HepG2 (cell line): Measurements from ENCODE around the gene ATG7. TPM values are rescaled to one million over a fixed set of nuclear protein-coding genes. Genes with fewer than 3 reads are reported as not detected.

Experiments used
- ATAC-seq: fragments of 200-7000 bp; cut with Tn5 transposase; 3 replicates; pipeline ENCODE4 v1.9.1; 2020; ENCODE audit warnings: mild to moderate bottlenecking, moderate library complexity
- BruUV-seq: library from RNA; stranded (reverse); fragments of 400-500 nt; replicated peaks from 2 replicates; lab custom pipeline; 2021; lab: Mats Ljungman, UMichigan
- CTCF ChIA-PET: fragments of 300-600 bp; formaldehyde crosslinking; extraction: SDS; loops from one replicate; lab custom pipeline; 2021; ENCODE audit warnings: low total read pairs, inconsistent platforms, low intra/inter-chr PET ratio; lab: Yijun Ruan, JAX
- POLR2A ChIA-PET: fragments of 350-600 bp; sonication (Branson Sonifier 250); formaldehyde crosslinking; loops from one replicate; lab custom pipeline; 2020; ENCODE audit warnings: antibody characterized with exemption, inconsistent platforms; lab: Yijun Ruan, JAX
- DNase-seq: peaks from one replicate; pipeline ENCODE4 v3.0.0-alpha.2; 2015; ENCODE audit warnings: low spot score
- FAIRE-seq: peaks from 3 replicates; lab custom pipeline; 2011; peaks lifted over from hg19 to GRCh38; lab: Jason Lieb, UNC
- H2AFZ ChIP-seq: one replicate; pipeline ENCODE4 v1.6.1; 2011; ENCODE audit warnings: low read length, inconsistent platforms
- H3K27ac ChIP-seq: fragments of 300-600 bp; 3 replicates; pipeline ENCODE4 v1.8.0; 2011; ENCODE audit warnings: mixed run types, mild to moderate bottlenecking, mixed read lengths, low read length, inconsistent platforms; ENCODE audit not compliant: insufficient read depth; ENCODE audit errors: extremely low read length
- H3K27me3 ChIP-seq, 2 experiments: fragments of 200-600 bp in 1 of 2; 2 replicates in 1 of 2; 3 replicates in 1 of 2; pipeline versions ENCODE4 v1.6.0 to v1.8.0; 2011; ENCODE audit warnings: low read length in 2 of 2, mild to moderate bottlenecking in 2 of 2, moderate library complexity in 2 of 2, inconsistent platforms in 1 of 2; ENCODE audit not compliant: insufficient read depth in 2 of 2, control insufficient read depth in 1 of 2
- H3K36me3 ChIP-seq, 2 experiments: fragments of 200-600 bp in 1 of 2; replicated peaks in 1 of 2; 2 replicates in 1 of 2; 3 replicates in 1 of 2; pipeline versions ENCODE4 v1.5.1 to v1.8.0; 2011; ENCODE audit warnings: low read length in 2 of 2, inconsistent platforms in 1 of 2; ENCODE audit not compliant: insufficient read depth in 2 of 2, control insufficient read depth in 1 of 2
- H3K4me1 ChIP-seq: 2 replicates; pipeline ENCODE4 v1.5.1; 2012; ENCODE audit warnings: low read length, inconsistent platforms; ENCODE audit not compliant: insufficient read depth
- H3K4me2 ChIP-seq: 2 replicates; pipeline ENCODE4 v1.6.0; 2011; ENCODE audit warnings: low read depth, low read length, inconsistent platforms
- H3K4me3 ChIP-seq, 3 experiments: fragments of 200-600 bp in 1 of 3; sonication (generic), shearing (Covaris generic) in 1 of 3; replicated peaks in 1 of 3; 2 replicates each; pipeline ENCODE4 v1.5.1; 2011 to 2016; ENCODE audit warnings: low read length in 3 of 3, inconsistent platforms in 2 of 3, low read depth in 2 of 3, mild to moderate bottlenecking in 2 of 3, control low read depth in 1 of 3, mixed read lengths in 1 of 3; ENCODE audit not compliant: insufficient read depth in 1 of 3
- H3K79me2 ChIP-seq: one replicate; pipeline ENCODE4 v1.6.1; 2011; ENCODE audit warnings: low read length, inconsistent platforms; ENCODE audit not compliant: insufficient read depth
- H3K9ac ChIP-seq: 2 replicates; pipeline ENCODE4 v1.6.0; 2011; ENCODE audit warnings: mild to moderate bottlenecking, low read depth, low read length, inconsistent platforms; ENCODE audit not compliant: insufficient read depth
- H3K9me3 ChIP-seq: 2 replicates; pipeline ENCODE4 v1.5.1; 2012; ENCODE audit warnings: mild to moderate bottlenecking, low read length
- H4K20me1 ChIP-seq: 2 replicates; pipeline ENCODE4 v1.6.0; 2011; ENCODE audit warnings: inconsistent platforms, mild to moderate bottlenecking, low read length, moderate library complexity; ENCODE audit not compliant: insufficient read depth
- ATF4 ChIP-seq, 2 experiments: fragments of 450-650 bp in 1 of 2; sonication (generic) in 1 of 2; formaldehyde crosslinking; IDR thresholded peaks; 2 replicates each; pipeline versions ENCODE4 v1.5.0 to v1.8.0; 2020 to 2022; ENCODE audit warnings: mild to moderate bottlenecking in 1 of 2, missing genetic modification reagents in 1 of 2
- BATF2 ChIP-seq: sonication (generic); formaldehyde crosslinking; IDR thresholded peaks from 2 replicates; pipeline ENCODE4 v1.8.0; 2022; ENCODE audit warnings: mild to moderate bottlenecking, missing genetic modification reagents, moderate library complexity
- CREBL2 ChIP-seq: sonication (generic); formaldehyde crosslinking; IDR thresholded peaks from 2 replicates; pipeline ENCODE4 v1.8.1; 2023; ENCODE audit warnings: missing genetic modification reagents, mild to moderate bottlenecking, borderline replicate concordance
- HHEX ChIP-seq: IDR thresholded peaks from 2 replicates; pipeline ENCODE4 v1.6.1; 2016; ENCODE audit warnings: control low read depth
- HOXA5 ChIP-seq: sonication (generic); formaldehyde crosslinking; IDR thresholded peaks from 2 replicates; pipeline ENCODE4 v1.4.0; 2020; ENCODE audit warnings: missing genetic modification reagents
- NBN ChIP-seq: fragments of 450-650 bp; conservative IDR thresholded peaks from 2 replicates; pipeline ENCODE4 v1.6.1; 2017
- SMYD3 ChIP-seq: sonication (generic); formaldehyde crosslinking; IDR thresholded peaks from 2 replicates; pipeline ENCODE4 v1.8.1; 2023; ENCODE audit warnings: mild to moderate bottlenecking, missing genetic modification reagents
- ZBTB25 ChIP-seq: IDR thresholded peaks from 2 replicates; pipeline ENCODE4 v1.6.1; 2018; ENCODE audit warnings: missing genetic modification reagents
- ZNF235 ChIP-seq: sonication (generic); formaldehyde crosslinking; IDR thresholded peaks from 2 replicates; pipeline ENCODE4 v1.8.1; 2023; ENCODE audit warnings: mild to moderate bottlenecking, missing genetic modification reagents, borderline replicate concordance
- ZNF3 ChIP-seq: IDR thresholded peaks from 2 replicates; pipeline ENCODE4 v1.7.0; 2017; ENCODE audit warnings: inconsistent platforms
- WGBS: methylation state at CpG from one replicate; pipeline ENCODE4 v1.1.6; 2017; ENCODE audit warnings: low lambda C conversion rate; 5-methylcytosine and 5-hydroxymethylcytosine counted together
- in situ Hi-C: cut with HindIII; loops from 2 replicates; pipeline ENCODE4 v1.10.0; 2017; ENCODE audit warnings: low pct_unique_long_range_greater_than_20kb; ENCODE audit not compliant: extremely low pct_ligation_motif_present
- intact Hi-C: fragments of 100-400 bp; cut with micrococcal nuclease; formaldehyde crosslinking; loops from one replicate; pipeline ENCODE4 v1.10.0; 2022; ENCODE audit not compliant: unreplicated experiment
- polyA plus RNA-seq, 8 experiments: library from polyadenylated mRNA; depleted of rRNA in 3 of 8; stranded (reverse) in 7 of 8; unstranded in 1 of 8; fragments of >200 nt; fragmentation: Illumina TruSeq in 4 of 8; extraction: Trizol in 4 of 8; gene quantifications; 2 replicates each; pipeline versions ENCODE4 v1.2.1 to v1.2.3, GENCODE V29; 2011 to 2016; ENCODE audit warnings: low read depth in 4 of 8, missing spikeins in 1 of 8, mixed read lengths in 1 of 8; ENCODE audit not compliant: insufficient read depth in 1 of 8
- total RNA-seq, 5 experiments: library from RNA; depleted of rRNA; stranded (reverse); fragments of >200 nt; fragmentation: Illumina TruSeq; extraction: Trizol; gene quantifications; 2 replicates each; pipeline ENCODE4 v1.2.3, GENCODE V29; 2016; ENCODE audit warnings: low read depth in 1 of 5

ATG7 gene
- total and polyA plus RNA-seq, 2 of the 13 experiments (the other 11 are each of a cell fraction or from before 2014, with no cell fraction given), result 7.8 to 22.1 TPM

- Histone ChIP-seq H3K27ac (no peak overlapping the region), H3K4me2 (no peak overlapping the region), H3K36me3 (no peaks in the 10 kb centered on the region), H3K4me1 (no peaks in the 10 kb centered on the region), H3K27me3 (peaks cover 2 to 34% of the 10 kb centered on the region in 2 experiments; a peak in 4 of 5 replicates), H3K79me2 (no peaks in the 10 kb centered on the region), H3K9me3 (no peaks in the 10 kb centered on the region), H2AFZ (no peak overlapping the region), H4K20me1 (no peaks in the 10 kb centered on the region), H3K4me3 (no peak overlapping the region), H3K9ac (no peak overlapping the region)
- intact Hi-C loops, result no loop called here
- DNase-seq (no peak), FAIRE-seq (no peak), ATAC-seq (no peak)
- WGBS, result 27% methylated on average over 8 of the region's 8 CpGs
- in situ Hi-C loops, result no loop called here
- no TSS peak for BruUV-seq
- ChIA-PET CTCF (no interaction called here), POLR2A (no interaction called here)
- TF ChIP-seq HOXA5 (CRISPR knock-in tag) (no peak), ZNF235 (CRISPR knock-in tag) (no peak), HHEX (CRISPR knock-in tag) (no peak), ATF4 (CRISPR knock-in tag; IDR thresholded peaks at IDR 0.05) (no peak), BATF2 (CRISPR knock-in tag) (no peak), NBN (no peak), ZNF3 (CRISPR knock-in tag) (no peak), SMYD3 (no peak), ZBTB25 (CRISPR knock-in tag) (no peak), CREBL2 (no peak)
These were observed 24.8 kb upstream of the ATG7 start for GRCh38 chr3:11247362-11247761.
